Measurements from ENCODE around the gene HLA-DRB5. TPM values are rescaled to one million over a fixed set of nuclear protein-coding genes. Genes with fewer than 3 reads are reported as not detected.

The HLA-DRB5 gene
- total RNA-seq, 1 experiment from 2014 or later, result 4.2 TPM

- no peak overlapping the region for H3K4me3 Mint-ChIP-seq
- H3K4me1 Mint-ChIP-seq, result peaks cover 13 to 14% of the 10 kb centered on the region in 2 experiments
- WGBS (ENCODE audit: extremely low coverage, insufficient read length, low lambda C conversion rate), result no CpG with 5 or more reads among the region's 4 CpGs
Observed at GRCh38 chr6:32570363-32570905, 40.3 kb upstream of the HLA-DRB5 start.

More at GRCh38 chr6:32570363-32570905, 40.3 kb upstream of the HLA-DRB5 start:
- H2AK5ac ChIP-seq (ENCODE audit: insufficient read length, low read length), result no peak overlapping the region
- H3K9me3 Mint-ChIP-seq, result peaks cover 0 to 17% of the 10 kb centered on the region in 2 experiments; a peak in 4 of 5 replicates
- no peak for TF ChIP-seq CTCF (conservative IDR thresholded peaks at IDR 0.05)
- H3K79me1 ChIP-seq (ENCODE audit: insufficient read depth, low read depth, low read length, poor library complexity, severe bottlenecking), result no peaks in the 10 kb centered on the region
- no peak overlapping the region for H2BK20ac ChIP-seq (ENCODE audit: low read depth, low read length, poor library complexity, severe bottlenecking)
- H3K9ac ChIP-seq (ENCODE audit: extremely low read depth, insufficient read length, low read length), result no peak overlapping the region
- no peak overlapping the region for H2BK12ac ChIP-seq (ENCODE audit: insufficient read length, low read depth, low read length)
- no peaks in the 10 kb centered on the region for H3K27me3 ChIP-seq (ENCODE audit: insufficient read depth, low read length)
- no peak overlapping the region for H4K91ac ChIP-seq (ENCODE audit: insufficient read length, low read depth, low read length)
- no peaks in the 10 kb centered on the region for H4K20me1 ChIP-seq (ENCODE audit: control insufficient read depth, insufficient read depth, insufficient read length)
- H3T11ph ChIP-seq (ENCODE audit: low read length), result no peak overlapping the region
- H3K27ac ChIP-seq (ENCODE audit: insufficient read length, low read depth, low read length), result no peak overlapping the region
- H4K8ac ChIP-seq (replicated peaks; ENCODE audit: insufficient read length, low read depth, low read length), result no peak overlapping the region
- H3K18ac ChIP-seq (ENCODE audit: insufficient read length, low read depth, low read length), result no peak overlapping the region
- no peak overlapping the region for H3K14ac ChIP-seq (ENCODE audit: insufficient read depth, low read length)
- no peak overlapping the region for H2AFZ ChIP-seq (ENCODE audit: low read length)
- no peaks in the 10 kb centered on the region for H3K4me1 ChIP-seq (ENCODE audit: insufficient read depth, low read length)
- H2BK5ac ChIP-seq (ENCODE audit: insufficient read length, low read length), result no peak overlapping the region
- no peak overlapping the region for H2BK120ac ChIP-seq (ENCODE audit: low read depth, low read length, poor library complexity, severe bottlenecking)
- no peak overlapping the region for H3K56ac ChIP-seq (ENCODE audit: insufficient read length, low read depth, low read length)
- H3K4me2 ChIP-seq (ENCODE audit: insufficient read depth, insufficient read length, low read length), result no peak overlapping the region
- no peak overlapping the region for H3K4ac ChIP-seq (ENCODE audit: low read depth, low read length)
- H3K23ac ChIP-seq (ENCODE audit: insufficient read length, low read depth, low read length), result no peak overlapping the region
- H3K36me3 Mint-ChIP-seq (ENCODE audit: insufficient read depth in 1 of 3, low read depth in 3 of 3), result 0 out of 7 replicates have a peak, but pooled peaks cover 0 to 5% (median 4%) of the 10 kb centered on the region in 3 experiments
- no peak overlapping the region; a peak in 1 of 7 replicates for H3K27ac Mint-ChIP-seq
- no peaks in the 10 kb centered on the region for H3K9me3 ChIP-seq (ENCODE audit: control insufficient read depth, low read depth, low read length)
- H3K27me3 Mint-ChIP-seq (ENCODE audit: low read depth), result no peaks in the 10 kb centered on the region
- no peaks in the 10 kb centered on the region for H3K79me2 ChIP-seq (ENCODE audit: insufficient read depth, low read length)
- H3K23me2 ChIP-seq (ENCODE audit: insufficient read length, low read depth, low read length, poor library complexity, severe bottlenecking), result no peaks in the 10 kb centered on the region
- DNase-seq, result no peak
- H4K5ac ChIP-seq (ENCODE audit: insufficient read length, low read depth, low read length), result no peak overlapping the region
- H2BK15ac ChIP-seq (ENCODE audit: low read depth, low read length), result no peak overlapping the region

All from H9 (cell line).